Right lobe of liver (tissue), 4 donors: ENCODE results near the gene DRD2.

ENCODE experiments used
- POLR2A ChIP-seq: fragments of 450-650 bp; IDR thresholded peaks from one replicate; pipeline ENCODE4 v1.6.1; 2017; ENCODE audit warnings: antibody characterized with exemption, mild to moderate bottlenecking
- TF ChIP-seq, protein P1 (sequence below), 4 donors: fragments of 200-600 bp in 3 of 4; fragments of 450-650 bp in 1 of 4; IDR thresholded peaks; one replicate each; pipeline versions ENCODE4 v1.5.1 to v1.8.0; 2016 to 2022; ENCODE audit warnings: antibody characterized with exemption in 4 of 4, mild to moderate bottlenecking in 2 of 4
- donor health status: DM: no; HTN: no; CAD: no.
- donor health status: DM: no; HTN: no; CAD: no.
- donor health status: DM: no; HTN: yes; CAD: no.

GRCh38 chr11:113411536-113411935, 63.7 kb downstream of the DRD2 start:
- no peak for TF ChIP-seq POLR2A
- TF ChIP-seq, protein P1, sequence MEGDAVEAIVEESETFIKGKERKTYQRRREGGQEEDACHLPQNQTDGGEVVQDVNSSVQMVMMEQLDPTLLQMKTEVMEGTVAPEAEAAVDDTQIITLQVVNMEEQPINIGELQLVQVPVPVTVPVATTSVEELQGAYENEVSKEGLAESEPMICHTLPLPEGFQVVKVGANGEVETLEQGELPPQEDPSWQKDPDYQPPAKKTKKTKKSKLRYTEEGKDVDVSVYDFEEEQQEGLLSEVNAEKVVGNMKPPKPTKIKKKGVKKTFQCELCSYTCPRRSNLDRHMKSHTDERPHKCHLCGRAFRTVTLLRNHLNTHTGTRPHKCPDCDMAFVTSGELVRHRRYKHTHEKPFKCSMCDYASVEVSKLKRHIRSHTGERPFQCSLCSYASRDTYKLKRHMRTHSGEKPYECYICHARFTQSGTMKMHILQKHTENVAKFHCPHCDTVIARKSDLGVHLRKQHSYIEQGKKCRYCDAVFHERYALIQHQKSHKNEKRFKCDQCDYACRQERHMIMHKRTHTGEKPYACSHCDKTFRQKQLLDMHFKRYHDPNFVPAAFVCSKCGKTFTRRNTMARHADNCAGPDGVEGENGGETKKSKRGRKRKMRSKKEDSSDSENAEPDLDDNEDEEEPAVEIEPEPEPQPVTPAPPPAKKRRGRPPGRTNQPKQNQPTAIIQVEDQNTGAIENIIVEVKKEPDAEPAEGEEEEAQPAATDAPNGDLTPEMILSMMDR (IDR thresholded peaks at IDR 0.05) = no peak
